Gastrocnemius medialis (tissue), 4 donors: ENCODE data around the gene EPS8L1. TPM values are rescaled to one million over a fixed set of nuclear protein-coding genes. Genes with fewer than 3 reads are reported as not detected.

Experiments used
- microRNA-seq, 2 donors: library from miRNA; unstranded; fragments of <30 nt; microRNA quantifications; one replicate each; pipeline ENCODE4, GENCODE V29; 2016; ENCODE audit warnings: borderline replicate concordance in 2 of 2
- total RNA-seq, 4 donors: library from RNA; depleted of rRNA; stranded (reverse); fragments of >200 nt; gene quantifications; one replicate each; pipeline versions ENCODE4 v1.1.0 to v1.2.3, GENCODE V29; 2016

The EPS8L1 gene
- total RNA-seq, 4 donors from 2014 or later, result 0.25 to 2.4 (median 1.3) TPM

Small RNAs within 50 kb of the gene (microRNA-seq; reads per million reads assigned to microRNA genes)
- gene MIR7975, result 0 reads per million in 2 donors

Other genes starting within 250 kb of the EPS8L1 start
- gene KIR2DS4, start 243.2 kb upstream of the EPS8L1 start, total RNA-seq, result not detected
- gene KIR3DL2, start 225.4 kb upstream of the EPS8L1 start, total RNA-seq, result not detected
- 1 to 10 TPM in 1 of 4 donors, under 1 TPM in 2, not detected in 1; 0.33 to 2.0 (median 0.41) TPM for gene FCAR, start 201.6 kb upstream of the EPS8L1 start, total RNA-seq
- not detected for gene NCR1, start 169.7 kb upstream of the EPS8L1 start, total RNA-seq
- gene NLRP7, start 128.3 kb upstream of the EPS8L1 start, total RNA-seq, result not detected
- gene NLRP2, start 109.5 kb upstream of the EPS8L1 start, total RNA-seq, result under 1 TPM in 1 of 4 donors, not detected in 3; 0.23 TPM
- gene GP6, start 37.6 kb upstream of the EPS8L1 start, total RNA-seq, result under 1 TPM in 1 of 4 donors, not detected in 3; 0.16 TPM
- 10 to 100 TPM in 1 of 4 donors, 1 to 10 TPM in 3; 5.2 to 10.5 (median 7.6) TPM for gene RDH13, start 12.7 kb upstream of the EPS8L1 start, total RNA-seq
- 10 to 100 TPM; 22.6 to 28.2 (median 26.2) TPM for gene PPP1R12C, start 41.8 kb downstream of the EPS8L1 start, total RNA-seq
- 1,000 to 10,000 TPM; 2,342 to 9,166 (median 6,627) TPM for gene TNNT1, start 73.3 kb downstream of the EPS8L1 start, total RNA-seq
- 1 to 10 TPM; 1.6 to 6.2 (median 5.5) TPM for gene TNNI3, start 81.9 kb downstream of the EPS8L1 start, total RNA-seq
- gene DNAAF3, start 90.7 kb downstream of the EPS8L1 start, total RNA-seq, result under 1 TPM in 1 of 4 donors, not detected in 3; 0.39 TPM
- not detected for gene SYT5, start 104.4 kb downstream of the EPS8L1 start, total RNA-seq
- under 1 TPM; 0.39 to 0.56 (median 0.48) TPM for gene PTPRH, start 133.6 kb downstream of the EPS8L1 start, total RNA-seq
- 1 to 10 TPM in 3 of 4 donors, under 1 TPM in 1; 0.87 to 5.0 (median 1.7) TPM for gene TMEM86B, start 152.9 kb downstream of the EPS8L1 start, total RNA-seq
- 10 to 100 TPM; 14.6 to 47.9 (median 39.6) TPM for gene PPP6R1, start 183.1 kb downstream of the EPS8L1 start, total RNA-seq
- gene HSPBP1, start 204.2 kb downstream of the EPS8L1 start, total RNA-seq, result 10 to 100 TPM; 18.5 to 41.7 (median 36.7) TPM
- gene BRSK1, start 208.1 kb downstream of the EPS8L1 start, total RNA-seq, result not detected
- gene TMEM150B, start 249.5 kb downstream of the EPS8L1 start, total RNA-seq, result 1 to 10 TPM in 1 of 4 donors, under 1 TPM in 1, not detected in 2; 0.40 to 3.3 TPM